ENCODE results near the gene GRID1.

Gene GRID1

DNA sequence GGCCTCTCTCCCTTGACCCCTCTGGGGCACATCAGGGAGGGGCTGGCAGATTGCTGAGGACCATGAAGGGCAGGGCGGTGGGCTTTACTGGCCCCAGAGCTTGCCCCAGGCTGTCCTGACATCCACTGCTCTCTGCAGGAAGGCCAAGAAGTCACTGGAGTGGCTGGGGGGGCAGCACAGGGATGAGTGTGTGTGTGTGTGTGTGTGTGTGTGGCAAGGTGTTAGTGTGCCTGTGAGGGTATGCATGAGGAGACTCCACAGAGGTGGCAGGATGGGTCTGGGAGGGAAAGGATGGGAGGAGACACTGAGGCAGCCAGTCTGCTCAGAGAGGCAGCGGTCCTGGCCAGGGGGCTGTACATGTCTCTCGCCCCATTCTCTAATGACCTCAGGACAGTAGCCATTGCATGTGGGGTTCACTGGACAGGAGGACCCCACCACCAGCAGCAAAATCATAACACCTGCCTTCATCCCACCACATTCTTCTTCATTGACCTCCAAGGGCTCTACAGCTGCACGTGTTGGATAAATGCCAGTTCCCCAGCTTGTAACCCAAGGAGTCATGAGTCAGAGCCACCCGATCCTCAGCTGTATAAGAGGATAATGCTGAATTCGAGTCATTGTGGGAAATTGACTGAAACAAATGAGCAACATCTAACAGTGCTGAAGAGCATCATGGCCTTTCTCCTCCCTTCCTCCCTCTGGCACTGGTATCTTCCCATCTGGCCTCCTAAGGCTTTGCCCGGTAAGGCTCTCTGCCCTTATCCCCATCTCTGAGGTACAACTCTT is 720.5 kb downstream of the GRID1 start:
- DNase-seq (ENCODE audit: low read depth): peak; percentile 14

GRCh38 chr10:85645053-85645452 is 721.5 kb downstream of the GRID1 start:
- DNase-seq (ENCODE audit: low read depth): no peak

GRCh38 chr10:85643845-85644525 is 722.6 kb downstream of the GRID1 start:
- no peak for DNase-seq (ENCODE audit: low read depth)

DNA sequence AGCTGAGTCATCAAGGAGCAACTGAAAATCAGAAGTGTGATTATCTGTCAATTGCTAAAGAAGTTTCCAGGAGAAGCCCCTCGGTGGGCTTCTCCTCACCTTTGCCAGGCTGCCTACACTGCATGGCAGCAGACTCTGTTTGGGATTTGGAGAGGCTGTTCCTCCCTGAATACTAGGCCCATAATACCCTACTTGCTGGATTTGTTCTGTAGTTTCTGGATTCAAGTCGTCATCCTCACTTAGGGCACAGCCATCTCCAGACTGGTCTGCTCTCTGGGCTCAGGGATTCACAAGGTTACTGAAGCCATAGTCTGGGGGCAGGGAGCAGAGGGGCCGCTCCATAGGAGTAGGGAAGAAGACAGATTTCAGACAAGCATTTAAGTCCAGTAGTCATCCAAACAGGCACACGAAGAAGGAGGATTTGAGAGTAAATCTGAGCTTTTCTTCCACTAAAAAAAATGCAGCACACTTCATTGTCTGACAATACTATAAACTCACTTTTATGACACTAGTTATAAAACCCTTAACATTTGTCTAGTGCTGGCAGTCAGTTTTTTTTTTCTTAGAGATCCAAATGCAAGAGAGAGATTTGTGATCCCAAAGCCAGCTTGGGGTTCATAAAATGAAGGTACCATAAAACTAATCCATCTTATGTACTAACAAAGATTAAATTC is 723.3 kb downstream of the GRID1 start:
- no peak for DNase-seq (ENCODE audit: low read depth)

DNA sequence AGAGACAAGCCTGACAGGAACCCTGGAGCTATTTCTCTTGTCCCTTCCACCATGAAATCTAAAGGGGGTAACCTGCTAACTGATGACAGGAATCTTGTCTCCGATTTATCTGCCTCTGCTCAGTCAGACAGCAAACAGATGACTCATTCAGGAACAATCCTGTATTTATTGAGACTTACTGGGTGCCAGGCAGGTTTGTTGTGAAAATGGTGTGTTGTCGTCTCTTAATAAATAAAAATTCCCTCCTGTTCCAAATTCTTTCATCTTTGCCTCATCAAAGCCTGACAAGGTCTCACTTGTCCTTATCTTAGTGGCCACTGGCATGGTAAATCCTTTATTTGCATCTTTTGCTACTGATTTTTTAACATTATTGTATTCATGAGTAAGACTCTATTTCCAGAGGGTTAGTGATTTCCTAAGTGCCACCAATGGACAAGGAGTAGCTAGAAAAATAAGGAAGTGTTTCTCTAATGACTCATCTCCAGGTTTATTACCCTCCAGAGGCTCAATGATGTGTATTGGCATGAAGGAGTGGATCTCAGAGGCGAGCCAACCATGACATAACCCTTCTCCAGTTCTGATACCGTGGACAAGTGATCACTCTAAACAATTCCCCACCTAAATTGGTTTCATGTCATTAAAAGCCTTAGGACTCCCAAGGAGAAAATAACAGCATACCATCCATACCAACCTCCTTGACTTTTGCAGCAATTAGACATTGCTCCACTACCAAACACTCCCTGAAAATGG is 724.0 kb downstream of the GRID1 start:
- no peak for DNase-seq (ENCODE audit: low read depth)

DNA sequence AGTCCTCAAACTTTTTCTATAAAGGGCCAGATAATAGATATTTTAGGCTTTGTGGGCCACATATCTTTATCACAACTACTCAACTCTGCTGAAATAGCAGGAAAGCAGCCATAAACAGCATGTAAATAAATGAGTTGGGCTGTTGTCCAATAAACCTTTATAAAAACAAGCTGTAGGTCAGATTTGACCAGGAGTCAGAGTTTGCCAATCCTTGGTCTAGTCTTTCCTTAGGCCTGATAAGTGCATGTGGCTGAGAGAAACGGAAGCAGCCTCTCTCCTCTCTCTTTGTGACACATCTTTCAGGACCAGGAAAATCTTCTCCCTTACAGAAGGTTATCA is 724.5 kb downstream of the GRID1 start:
- no peak for DNase-seq (ENCODE audit: low read depth)

- DNase-seq (ENCODE audit: low read depth): peak; percentile 20
These were observed 725.1 kb downstream of the GRID1 start for GRCh38 chr10:85641479-85642009.

DNA sequence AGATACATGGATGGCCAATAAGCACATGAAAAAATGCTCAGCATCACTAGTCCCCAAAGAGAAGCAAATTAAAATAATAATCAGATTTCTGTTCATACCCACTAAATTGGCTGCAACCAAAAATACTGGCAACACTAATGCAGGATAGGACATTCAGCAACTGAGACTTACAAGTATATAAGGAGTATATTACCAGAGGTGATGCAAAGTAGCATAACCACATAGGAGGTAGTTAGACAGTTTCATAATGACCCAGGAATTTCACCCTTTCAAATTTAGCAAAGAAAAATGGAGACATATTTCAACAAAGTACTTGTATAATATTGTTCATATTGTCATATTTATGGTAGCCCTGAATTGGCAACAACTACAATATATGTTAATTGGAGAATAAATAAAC is 727.8 kb downstream of the GRID1 start:
- DNase-seq (ENCODE audit: low read depth): no peak

- no peak for DNase-seq (ENCODE audit: low read depth)
These were observed 730.9 kb downstream of the GRID1 start for GRCh38 chr10:85635650-85636049.

DNA sequence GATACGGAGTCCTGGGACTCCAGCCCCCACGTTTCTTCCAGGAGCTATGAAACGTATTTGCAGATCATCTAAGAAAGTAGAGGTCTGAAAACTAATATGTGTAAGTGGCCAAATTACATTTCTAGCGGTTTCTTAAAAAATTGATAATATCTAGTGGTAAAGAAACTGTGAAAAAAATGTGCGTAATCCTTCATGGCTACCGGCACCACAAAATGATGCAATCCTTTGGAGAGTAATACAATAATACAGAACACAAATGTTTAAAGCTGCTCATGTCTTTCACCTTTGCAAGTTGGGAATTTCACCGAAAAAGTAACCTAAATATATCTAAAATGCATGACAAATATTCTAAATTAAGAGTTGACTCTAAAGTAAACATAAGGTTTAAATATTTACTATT is 742.1 kb downstream of the GRID1 start:
- DNase-seq (ENCODE audit: low read depth): no peak

GRCh38 chr10:85623758-85624157 is 742.8 kb downstream of the GRID1 start:
- DNase-seq (ENCODE audit: low read depth): no peak

- DNase-seq (ENCODE audit: low read depth): no peak
These were observed 743.3 kb downstream of the GRID1 start for GRCh38 chr10:85623342-85623741.

GRCh38 chr10:85622425-85622824 is 744.2 kb downstream of the GRID1 start:
- no peak for DNase-seq (ENCODE audit: low read depth)

DNA sequence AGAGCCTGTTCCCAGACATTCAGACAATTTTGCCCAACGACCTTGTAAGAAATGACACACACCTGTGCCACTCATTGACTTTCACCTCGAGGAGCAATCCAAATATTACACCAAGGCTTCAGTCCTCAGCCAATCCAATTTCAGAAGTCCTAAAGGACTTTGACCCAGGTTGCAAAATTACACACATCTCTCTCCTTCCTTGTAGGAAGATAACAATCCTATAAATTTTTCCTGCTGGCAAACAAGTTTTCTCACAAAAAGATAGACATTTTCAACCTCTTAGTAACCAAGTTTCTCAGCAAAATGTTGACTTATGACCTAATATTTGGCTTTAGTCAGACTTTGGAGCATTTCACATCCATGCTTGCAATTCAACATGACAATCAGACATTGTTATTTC is 745.0 kb downstream of the GRID1 start:
- DNase-seq (ENCODE audit: low read depth): no peak

- no peak for DNase-seq (ENCODE audit: low read depth)
These were observed 745.8 kb downstream of the GRID1 start for GRCh38 chr10:85620807-85621206.

- no peak for DNase-seq (ENCODE audit: low read depth)
These were observed 746.8 kb downstream of the GRID1 start for GRCh38 chr10:85619832-85620231.

DNA sequence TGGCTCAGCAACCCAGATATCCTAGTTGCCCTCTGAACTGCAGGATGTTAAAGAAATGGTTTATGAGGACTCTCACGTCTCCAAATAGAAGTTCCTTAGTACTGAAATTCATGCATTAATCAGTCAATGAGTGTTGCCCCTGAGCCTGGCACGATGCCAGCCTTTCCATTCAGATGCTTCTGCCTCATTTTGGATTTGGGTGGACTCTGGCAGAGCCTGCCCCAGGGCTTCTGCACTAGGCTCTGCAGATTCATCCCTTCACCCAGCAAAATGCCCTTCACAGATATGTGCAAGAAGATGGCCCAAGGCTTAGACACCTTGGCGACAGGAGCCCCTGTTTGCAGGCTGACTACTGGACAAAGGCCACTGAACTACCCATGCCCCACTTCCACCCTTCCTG is 747.8 kb downstream of the GRID1 start:
- DNase-seq (ENCODE audit: low read depth): no peak

DNA sequence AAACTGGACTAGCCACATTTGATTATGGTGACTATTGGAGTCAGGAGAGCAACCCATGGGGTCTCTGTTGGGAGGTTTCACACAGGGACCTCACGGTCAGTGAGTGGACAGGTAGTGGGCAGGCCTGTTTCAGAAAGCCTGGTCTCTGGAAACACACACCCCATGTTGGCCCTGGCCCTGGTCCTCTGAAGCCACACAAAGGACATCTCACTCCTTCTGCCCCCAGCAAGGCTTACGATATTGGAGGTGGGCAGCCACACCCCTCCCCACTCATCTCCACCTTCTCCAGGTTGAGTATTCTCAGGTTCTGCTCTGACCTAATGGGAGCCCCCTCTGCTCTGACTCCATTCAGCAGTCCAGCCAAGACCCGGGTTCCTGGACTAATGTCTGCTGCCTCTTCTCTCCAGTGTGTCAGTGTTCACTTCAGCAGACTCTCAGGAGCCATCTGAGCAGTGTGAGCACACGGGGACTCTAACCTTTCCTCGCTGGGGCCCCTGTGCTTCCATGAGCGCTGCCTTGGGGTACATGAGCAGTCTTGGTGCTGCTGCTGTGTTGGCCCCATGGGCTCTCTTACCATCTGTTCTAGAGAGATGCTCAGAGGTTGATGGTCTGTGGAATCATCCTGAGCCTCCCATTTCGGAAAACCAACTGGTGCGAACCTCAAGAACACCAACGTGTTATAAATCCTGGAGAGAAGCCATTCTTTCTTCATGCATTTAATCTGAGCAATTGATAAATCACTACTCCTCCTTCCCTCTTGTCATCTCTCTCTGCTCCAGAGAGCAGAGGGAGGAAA is 748.6 kb downstream of the GRID1 start:
- no peak for DNase-seq (ENCODE audit: low read depth)

DNA sequence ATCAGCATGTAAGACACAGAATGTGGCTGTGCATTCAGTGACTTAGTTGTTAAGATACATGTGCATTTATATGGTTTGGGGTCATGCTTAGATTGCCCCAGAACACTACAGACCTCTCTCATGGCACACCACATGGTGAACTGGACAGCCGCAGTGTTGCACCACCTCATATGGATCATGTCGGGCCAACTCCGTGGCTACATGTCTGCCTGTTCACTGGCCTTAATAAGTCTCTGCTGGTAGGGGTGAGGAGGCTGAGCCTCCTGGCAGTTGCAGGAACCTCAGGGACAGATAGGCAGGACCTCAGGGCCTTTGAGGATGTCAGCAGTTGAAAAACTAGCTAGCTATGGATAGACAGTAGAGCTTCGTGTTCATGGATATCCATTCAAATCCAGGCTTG is 751.0 kb downstream of the GRID1 start:
- no peak for DNase-seq (ENCODE audit: low read depth)

DNA sequence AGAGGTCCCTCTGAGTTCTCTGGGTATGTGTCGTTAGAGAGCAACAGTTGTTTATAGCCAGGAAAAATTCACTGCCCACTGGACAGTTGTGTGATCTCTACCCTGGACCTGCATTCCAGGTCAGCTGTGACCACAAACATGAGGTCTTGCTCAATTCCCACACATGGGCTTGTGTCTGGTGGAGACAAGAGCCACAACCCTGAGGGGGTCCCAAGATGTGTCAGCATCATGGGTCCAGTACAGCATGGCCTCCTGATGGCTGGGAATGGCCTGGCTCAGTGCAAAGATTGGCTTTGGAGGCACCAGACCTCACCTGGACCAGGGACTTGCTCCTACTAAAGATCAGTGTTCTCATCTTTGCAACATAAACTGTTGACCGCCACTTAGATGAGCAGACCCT is 751.6 kb downstream of the GRID1 start:
- DNase-seq (ENCODE audit: low read depth): no peak

DNA sequence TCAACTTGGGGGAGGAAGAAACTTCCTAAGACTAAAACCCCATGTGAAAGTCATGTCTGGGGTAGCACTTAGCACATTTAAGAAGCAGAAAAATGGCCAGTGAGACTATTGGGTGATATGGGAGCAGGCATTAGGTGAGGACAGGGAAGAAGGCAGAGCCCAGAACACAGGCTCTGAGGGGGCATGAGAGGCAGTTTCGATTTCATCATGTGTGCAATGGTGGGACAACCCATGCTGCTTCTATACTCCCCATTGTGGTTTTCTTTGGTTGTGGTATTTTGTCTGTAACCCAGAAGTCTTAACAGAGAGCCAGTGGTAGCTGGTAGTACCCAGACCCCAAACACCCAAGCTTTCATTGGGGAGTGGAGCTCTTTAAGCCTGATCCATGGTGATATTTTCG is 752.0 kb downstream of the GRID1 start:
- DNase-seq (ENCODE audit: low read depth): no peak

GRCh38 chr10:85613391-85613790 is 753.2 kb downstream of the GRID1 start:
- no peak for DNase-seq (ENCODE audit: low read depth)
